Fibroblast of skin of scalp (primary cell): Measurements from ENCODE around the gene CMIP.
A peak's percentile ranks its signal among the peaks of the same experiment; 100 is the strongest.

Experiments used
- DNase-seq: peaks from one replicate; pipeline ENCODE4 v3.0.0-alpha.2; 2013

Gene CMIP

GRCh38 chr16:81642107-81642436 lies 197.5 kb downstream of the CMIP start:
- no peak for DNase-seq

- no peak for DNase-seq
These were observed 198.3 kb downstream of the CMIP start for GRCh38 chr16:81642943-81643342.

- peak; percentile 85 for DNase-seq
These were observed 200.7 kb downstream of the CMIP start for GRCh38 chr16:81645266-81645694.

- DNase-seq = no peak
These were observed 201.3 kb downstream of the CMIP start for GRCh38 chr16:81645925-81646324.

GRCh38 chr16:81646561-81646960 lies 202.0 kb downstream of the CMIP start:
- no peak for DNase-seq

GRCh38 chr16:81647527-81647926 lies 202.9 kb downstream of the CMIP start:
- peak; percentile 76 for DNase-seq

GRCh38 chr16:81649561-81650184 lies 205.1 kb downstream of the CMIP start:
- DNase-seq = peak; percentile 35

- no peak for DNase-seq
These were observed 205.7 kb downstream of the CMIP start for GRCh38 chr16:81650281-81650680.

- DNase-seq = no peak
These were observed 206.5 kb downstream of the CMIP start for GRCh38 chr16:81650982-81651562.

GRCh38 chr16:81651758-81652718 lies 207.4 kb downstream of the CMIP start:
- no peak for DNase-seq

- no peak for DNase-seq
These were observed 208.3 kb downstream of the CMIP start for GRCh38 chr16:81652798-81653505.

GRCh38 chr16:81654346-81654745 lies 209.7 kb downstream of the CMIP start:
- DNase-seq = no peak

GRCh38 chr16:81655469-81656162 lies 211.0 kb downstream of the CMIP start:
- DNase-seq = no peak

- no peak for DNase-seq
These were observed 212.6 kb downstream of the CMIP start for GRCh38 chr16:81657224-81657623.

- DNase-seq = peak; percentile 56
These were observed 213.2 kb downstream of the CMIP start for GRCh38 chr16:81657781-81658180.

- no peak for DNase-seq
These were observed 213.8 kb downstream of the CMIP start for GRCh38 chr16:81658373-81658772.

GRCh38 chr16:81659249-81659648 lies 214.6 kb downstream of the CMIP start:
- DNase-seq = no peak

- DNase-seq = no peak
These were observed 216.5 kb downstream of the CMIP start for GRCh38 chr16:81661082-81661481.

- no peak for DNase-seq
These were observed 219.5 kb downstream of the CMIP start for GRCh38 chr16:81664153-81664552.

- DNase-seq = no peak
These were observed 221.0 kb downstream of the CMIP start for GRCh38 chr16:81665588-81665987.

GRCh38 chr16:81666113-81666512 lies 221.5 kb downstream of the CMIP start:
- no peak for DNase-seq
